GM18909 (cell line): Measurements from ENCODE around the gene MSANTD2.

Source experiments
- ATAC-seq: cut with Tn5 transposase; IDR thresholded peaks from one replicate; pipeline ENCODE4 v1.9.1; 2021; ENCODE audit warnings: mild to moderate bottlenecking; ENCODE audit not compliant: unreplicated experiment, poor library complexity

The MSANTD2 gene

GRCh38 chr11:124739479-124740276 lies 60.5 kb downstream of the MSANTD2 start, which contains the start of gene NRGN:
TSS of gene NRGN (plus strand) at chr11:124739942. CDS start at chr11:124740085, 143 bp downstream.
- peak; percentile 97 for ATAC-seq

DNA sequence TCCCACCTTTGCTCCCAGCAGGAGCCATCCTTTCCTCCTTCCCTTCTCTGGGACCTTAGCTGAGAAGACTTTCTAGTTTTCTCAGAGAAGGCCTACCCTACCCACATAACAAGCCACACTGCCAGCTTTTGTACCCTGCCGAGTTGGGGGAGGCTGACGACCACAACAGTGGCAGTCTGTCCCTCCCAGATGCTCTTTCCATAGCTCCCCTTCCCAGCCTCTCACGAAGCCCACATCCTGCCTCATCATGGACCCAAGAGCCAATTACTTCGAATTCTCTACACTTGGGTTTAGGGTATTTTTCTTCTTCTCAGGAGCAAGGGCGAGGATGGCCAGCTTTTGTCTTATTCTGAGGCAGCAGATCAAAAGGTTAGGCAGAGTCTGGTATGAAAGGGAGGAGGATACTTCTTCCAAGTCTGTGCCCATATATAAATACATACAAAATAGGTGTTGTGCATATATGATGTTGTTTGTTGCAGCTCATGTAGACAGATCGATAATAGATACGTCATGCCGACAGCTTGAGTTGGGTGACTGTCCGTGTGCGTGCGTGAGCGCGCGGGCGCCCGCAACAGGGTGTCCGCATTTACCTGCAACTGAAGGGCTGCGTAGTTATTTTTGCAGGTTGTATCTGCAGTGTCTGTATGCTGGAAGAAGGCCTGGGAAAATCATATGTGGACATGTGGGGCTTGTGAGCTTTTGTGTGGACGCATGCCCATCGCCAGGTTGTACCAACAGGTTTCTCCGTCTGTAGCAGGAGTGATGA lies 61.3 kb downstream of the MSANTD2 start:
- no peak for ATAC-seq

DNA sequence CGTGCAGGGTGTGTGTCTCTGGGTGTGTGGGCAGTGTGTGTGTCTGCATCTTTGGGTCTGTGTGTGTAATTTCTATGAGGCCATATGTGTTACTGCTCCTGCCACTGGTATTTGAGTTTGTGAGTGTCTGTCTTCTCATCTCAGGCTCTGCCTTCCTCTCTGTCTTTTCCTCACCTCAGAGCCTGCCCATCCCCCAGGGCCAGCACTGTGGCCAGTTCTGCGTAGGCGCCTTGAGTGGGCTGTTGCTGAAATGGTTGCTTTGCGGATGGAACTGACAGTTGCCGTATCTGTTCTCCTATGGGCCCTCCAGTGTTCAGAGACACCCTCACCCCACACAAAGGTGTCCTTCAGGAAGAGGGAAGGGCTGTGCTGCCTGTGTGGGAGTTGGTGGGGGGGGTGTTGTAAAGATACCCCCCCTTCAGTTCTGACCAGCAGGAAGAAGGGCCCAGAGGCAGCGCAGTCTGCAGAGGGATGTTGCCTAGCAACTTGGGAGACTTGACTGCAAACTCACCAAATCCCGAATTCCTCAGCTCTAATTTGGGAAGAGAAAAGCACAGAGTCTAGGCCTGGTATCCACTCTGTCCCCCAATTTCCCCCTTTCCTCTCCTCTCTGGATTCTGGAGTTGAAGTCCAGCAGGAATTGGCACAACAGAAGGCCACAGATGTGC lies 62.4 kb downstream of the MSANTD2 start:
- no peak for ATAC-seq

DNA sequence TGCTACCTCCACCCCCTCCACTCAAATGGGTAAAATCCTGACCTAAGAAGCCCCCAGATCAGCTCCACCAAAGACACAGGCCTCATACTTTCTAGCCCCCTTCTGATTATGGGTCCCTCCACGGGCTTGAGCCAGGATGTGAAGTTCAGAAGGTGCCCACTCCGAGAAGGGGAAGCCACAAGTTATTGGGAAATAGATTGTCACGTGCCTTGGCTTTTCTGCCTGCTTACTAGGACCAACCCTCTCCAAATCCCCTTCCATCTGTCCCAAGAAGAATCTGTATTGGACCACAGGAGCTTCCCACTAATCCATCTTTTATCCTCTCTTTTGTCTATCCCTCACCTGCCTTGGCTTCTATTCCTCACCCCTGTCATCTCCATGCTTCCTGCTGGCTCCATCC lies 63.5 kb downstream of the MSANTD2 start:
- no peak for ATAC-seq

GRCh38 chr11:124732230-124732629 lies 68.0 kb downstream of the MSANTD2 start:
- ATAC-seq, result no peak

GRCh38 chr11:124729571-124729970 lies 70.6 kb downstream of the MSANTD2 start:
- ATAC-seq, result no peak

GRCh38 chr11:124728134-124728533 lies 72.1 kb downstream of the MSANTD2 start:
- ATAC-seq, result no peak

DNA sequence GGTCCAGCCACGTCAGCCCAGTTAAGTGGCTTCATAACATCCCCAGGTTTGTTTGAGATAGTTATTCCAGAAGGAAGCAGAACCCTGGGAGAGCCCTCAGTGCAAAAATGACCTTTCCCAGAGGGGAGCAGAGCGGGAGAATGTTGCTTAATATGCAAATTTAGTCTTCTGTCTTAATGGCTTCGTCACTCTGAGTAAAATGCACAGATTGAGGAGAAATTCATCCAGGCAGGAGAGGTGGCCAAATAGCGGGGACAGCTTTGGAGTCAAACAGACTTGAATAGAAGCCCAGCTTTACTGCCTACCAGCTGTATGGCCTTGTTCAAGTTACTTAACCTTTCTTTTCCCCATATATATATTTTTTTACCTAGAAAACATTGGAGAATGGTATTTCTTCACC lies 72.7 kb downstream of the MSANTD2 start:
- ATAC-seq, result no peak

DNA sequence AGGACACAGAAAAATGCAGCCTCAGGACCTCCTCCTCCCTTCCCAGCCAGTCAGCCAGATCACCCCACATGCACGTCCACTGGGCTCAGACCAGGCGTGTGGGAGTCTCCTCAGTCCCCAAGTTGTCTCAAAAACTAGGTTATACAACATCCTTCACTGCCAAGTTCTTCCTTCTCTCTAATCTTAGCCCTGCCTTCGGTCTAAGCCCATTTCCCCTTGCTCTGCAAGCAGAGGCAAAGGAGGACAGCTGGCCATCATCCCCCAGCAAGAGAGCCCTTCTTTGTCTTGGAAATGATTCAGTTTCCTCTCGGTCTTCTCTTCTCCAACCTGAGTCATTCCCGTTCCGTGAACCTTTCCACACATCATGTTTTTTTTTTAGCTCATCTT lies 74.5 kb downstream of the MSANTD2 start:
- peak; percentile 15 for ATAC-seq

GRCh38 chr11:124724979-124725718 lies 75.1 kb downstream of the MSANTD2 start:
- ATAC-seq, result peak; percentile 97

DNA sequence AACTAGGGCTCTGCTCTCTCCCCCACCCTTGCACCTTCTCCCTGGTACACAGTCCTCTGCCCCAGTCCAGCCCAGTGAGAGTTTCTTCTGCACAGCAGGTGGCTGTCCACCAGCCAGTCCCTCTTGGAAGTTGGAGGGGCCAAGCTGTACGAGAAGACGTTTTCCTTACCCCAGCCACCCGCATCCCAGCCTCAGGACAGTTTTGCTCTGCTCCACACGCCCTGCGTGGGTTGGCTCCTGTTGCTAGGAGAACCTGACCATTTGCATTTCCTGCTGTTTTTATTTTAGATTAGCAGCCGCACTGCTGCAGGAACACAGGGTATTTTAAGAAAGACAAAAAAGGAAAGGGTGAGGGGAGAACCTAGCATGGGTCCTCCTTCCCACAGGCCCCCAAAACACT lies 78.0 kb downstream of the MSANTD2 start:
- ATAC-seq, result no peak

DNA sequence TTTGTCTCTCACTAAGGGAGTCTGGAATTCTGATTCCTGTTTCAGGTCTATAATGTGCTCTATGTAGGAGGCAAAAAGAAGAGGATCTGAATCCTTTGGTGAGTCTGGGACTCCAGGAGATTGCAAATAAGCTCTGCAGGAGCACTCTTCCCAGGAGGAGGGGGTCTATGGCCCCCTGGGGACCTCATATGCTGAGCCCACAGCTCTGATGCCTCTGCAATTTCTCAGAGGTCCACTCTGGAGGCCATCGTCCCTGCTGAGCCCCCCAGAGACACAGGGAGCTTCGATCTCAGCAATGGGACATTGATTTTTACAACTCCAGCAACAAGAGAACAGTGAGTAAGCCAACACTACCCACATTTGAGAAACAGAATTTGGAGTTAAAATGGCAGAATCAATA lies 80.7 kb downstream of the MSANTD2 start:
- no peak for ATAC-seq

DNA sequence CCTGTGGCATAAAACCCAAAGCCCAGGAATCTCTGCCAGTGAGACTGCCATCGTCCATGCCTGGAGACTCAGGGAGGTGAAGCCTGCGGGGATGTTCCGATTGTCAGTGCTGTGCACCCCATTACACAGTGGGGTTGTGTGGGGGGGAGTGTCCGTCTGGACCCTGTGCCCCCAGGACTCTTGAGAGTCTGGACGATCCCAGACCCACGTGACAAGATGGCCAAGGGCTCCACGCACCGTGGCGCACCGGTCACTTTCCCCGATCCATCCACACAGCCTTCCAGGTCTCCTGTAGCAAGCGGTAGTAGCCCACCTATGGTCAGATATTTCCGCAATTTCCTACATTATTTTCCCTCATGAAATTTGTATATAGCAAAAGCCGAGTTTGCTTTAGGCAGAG lies 81.4 kb downstream of the MSANTD2 start:
- ATAC-seq, result no peak

- ATAC-seq, result no peak
Measured at GRCh38 chr11:124717786-124718651, 82.2 kb downstream of the MSANTD2 start.

- peak; percentile 61 for ATAC-seq
Measured at GRCh38 chr11:124717421-124717785, 82.8 kb downstream of the MSANTD2 start.

- ATAC-seq, result no peak
Measured at GRCh38 chr11:124716591-124716990, 83.6 kb downstream of the MSANTD2 start.
